CD4-positive, CD25-positive, alpha-beta regulatory T cell (primary cell): ENCODE results near the gene SRBD1. TPM values are rescaled to one million over a fixed set of nuclear protein-coding genes. Genes with fewer than 3 reads are reported as not detected.

Experiments used
- ATAC-seq, 2 donors: fragments of 150-1000 bp; cut with Tn5 transposase; one replicate each; pipeline ENCODE4 v1.10.0; 2021; ENCODE audit warnings: low read depth in 2 of 2, moderate number of reproducible peaks in 2 of 2, moderate library complexity in 1 of 2
- DNase-seq, 3 donors: peaks; one replicate each; pipeline versions ENCODE4 v3.0.0 to v3.0.0-alpha.2; 2012 to 2022; ENCODE audit warnings: mixed read lengths in 1 of 3
- H3K27ac ChIP-seq: one replicate; pipeline ENCODE4 v1.7.0; 2013; ENCODE audit warnings: mild to moderate bottlenecking, low read length; ENCODE audit not compliant: insufficient read depth, poor library complexity, severe bottlenecking
- H3K27me3 ChIP-seq: one replicate; pipeline ENCODE4 v1.7.0; 2013; ENCODE audit warnings: low read length; ENCODE audit not compliant: control insufficient read depth, insufficient read depth
- H3K36me3 ChIP-seq: one replicate; pipeline ENCODE4 v1.7.0; 2013; ENCODE audit warnings: mild to moderate bottlenecking, low read length, moderate library complexity; ENCODE audit not compliant: control insufficient read depth, insufficient read depth
- H3K4me1 ChIP-seq: 2 replicates; pipeline ENCODE4 v1.7.0; 2013; ENCODE audit warnings: mild to moderate bottlenecking, low read length; ENCODE audit not compliant: insufficient read depth, control insufficient read depth, poor library complexity, severe bottlenecking
- H3K4me3 ChIP-seq: one replicate; pipeline ENCODE4 v1.7.0; 2013; ENCODE audit warnings: low read depth, mild to moderate bottlenecking, low read length, moderate library complexity
- H3K9me3 ChIP-seq, 2 experiments: 1 replicate in 1 of 2; 2 replicates in 1 of 2; pipeline ENCODE4 v1.7.0; 2013; ENCODE audit warnings: low read length in 2 of 2, mild to moderate bottlenecking in 1 of 2, moderate library complexity in 1 of 2; ENCODE audit not compliant: control insufficient read depth in 2 of 2
- H3K27ac Mint-ChIP-seq, 3 donors: one replicate each; pipeline ENCODE4 v1.8.0; 2020 to 2022; ENCODE audit warnings: mild to moderate bottlenecking in 3 of 3, mixed read lengths in 3 of 3, moderate library complexity in 2 of 3
- H3K27me3 Mint-ChIP-seq: one replicate; pipeline ENCODE4 v1.8.0; 2022; ENCODE audit warnings: mild to moderate bottlenecking, mixed read lengths
- H3K36me3 Mint-ChIP-seq: one replicate; pipeline ENCODE4 v1.8.0; 2020; ENCODE audit warnings: mixed read lengths
- H3K4me1 Mint-ChIP-seq, 4 donors: one replicate each; pipeline ENCODE4 v1.8.0; 2020 to 2022; ENCODE audit warnings: mixed read lengths in 4 of 4, mild to moderate bottlenecking in 1 of 4
- H3K4me3 Mint-ChIP-seq, 4 donors: one replicate each; pipeline ENCODE4 v1.8.0; 2020 to 2022; ENCODE audit warnings: mild to moderate bottlenecking in 4 of 4, mixed read lengths in 4 of 4, moderate library complexity in 3 of 4
- H3K9me3 Mint-ChIP-seq, 7 donors: one replicate each; pipeline ENCODE4 v1.8.0; 2020 to 2022; ENCODE audit warnings: mixed read lengths in 7 of 7, mild to moderate bottlenecking in 3 of 7, moderate library complexity in 2 of 7
- polyA plus RNA-seq, 4 donors: library from polyadenylated mRNA; unstranded; fragments of 300-500 nt; fragmentation: Illumina TruSeq; gene quantifications; one replicate each; pipeline ENCODE4 v1.2.3, GENCODE V29; 2021
- total RNA-seq: library from RNA; stranded (reverse); gene quantifications from one replicate; pipeline ENCODE4 v1.2.3, GENCODE V29; 2022

SRBD1 gene
- total and polyA plus RNA-seq, 5 donors from 2014 or later, result 7.4 to 18.2 (median 9.4) TPM

- Histone ChIP-seq H3K4me3 (no peak overlapping the region), H3K4me1 (no peaks in the 10 kb centered on the region), H3K27ac (no peak overlapping the region), H3K27me3 (no peaks in the 10 kb centered on the region), H3K9me3 (no peaks in the 10 kb centered on the region), H3K36me3 (peaks cover 2% of the 10 kb centered on the region)
- H3K36me3 Mint-ChIP-seq, result peaks cover 49% of the 10 kb centered on the region
- no peaks in the 10 kb centered on the region for H3K27me3 Mint-ChIP-seq
- no peak overlapping the region for H3K27ac Mint-ChIP-seq
- no peak overlapping the region for H3K4me3 Mint-ChIP-seq
- ATAC-seq (no peak), DNase-seq (no peak)
- peaks cover 0 to 6% (median 0%) of the 10 kb centered on the region in 4 donors for H3K4me1 Mint-ChIP-seq
- peaks cover 0 to 2% (median 0%) of the 10 kb centered on the region in 7 donors for H3K9me3 Mint-ChIP-seq
Observed at GRCh38 chr2:45477546-45477945, 133.5 kb downstream of the SRBD1 start.

DNA sequence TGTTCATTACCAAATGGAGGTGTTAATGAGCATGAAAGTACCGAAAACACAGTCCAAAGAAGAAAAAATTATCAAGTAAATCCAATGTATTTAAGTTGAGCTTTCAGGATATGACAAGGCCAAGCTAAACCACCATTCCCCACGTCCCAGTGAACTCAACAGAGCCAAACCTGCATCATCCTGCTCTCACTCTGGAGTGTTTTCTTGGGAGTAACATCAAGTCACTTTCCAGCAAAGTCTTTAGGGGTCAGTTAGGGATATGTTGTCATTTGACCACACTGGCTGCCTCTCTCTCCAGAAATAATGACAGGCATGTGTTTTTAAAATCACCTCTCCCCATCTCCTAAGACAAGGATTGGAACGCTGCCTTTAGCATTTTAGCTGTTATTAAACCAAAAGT lies 140.5 kb downstream of the SRBD1 start:
- Mint-ChIP-seq H3K4me3 (no peak overlapping the region), H3K36me3 (peaks cover 16% of the 10 kb centered on the region), H3K27me3 (no peaks in the 10 kb centered on the region), H3K9me3 (no peaks in the 10 kb centered on the region), H3K4me1 (peaks cover 0 to 4% (median 0%) of the 10 kb centered on the region in 4 donors), H3K27ac (no peak overlapping the region)
- no peak overlapping the region for H3K4me3 ChIP-seq
- H3K27ac ChIP-seq, result no peak overlapping the region
- H3K27me3 ChIP-seq, result no peaks in the 10 kb centered on the region
- DNase-seq, result no peak
- no peaks in the 10 kb centered on the region for H3K9me3 ChIP-seq
- ATAC-seq, result no peak
- no peaks in the 10 kb centered on the region for H3K4me1 ChIP-seq
- H3K36me3 ChIP-seq, result peaks cover 2% of the 10 kb centered on the region

DNA sequence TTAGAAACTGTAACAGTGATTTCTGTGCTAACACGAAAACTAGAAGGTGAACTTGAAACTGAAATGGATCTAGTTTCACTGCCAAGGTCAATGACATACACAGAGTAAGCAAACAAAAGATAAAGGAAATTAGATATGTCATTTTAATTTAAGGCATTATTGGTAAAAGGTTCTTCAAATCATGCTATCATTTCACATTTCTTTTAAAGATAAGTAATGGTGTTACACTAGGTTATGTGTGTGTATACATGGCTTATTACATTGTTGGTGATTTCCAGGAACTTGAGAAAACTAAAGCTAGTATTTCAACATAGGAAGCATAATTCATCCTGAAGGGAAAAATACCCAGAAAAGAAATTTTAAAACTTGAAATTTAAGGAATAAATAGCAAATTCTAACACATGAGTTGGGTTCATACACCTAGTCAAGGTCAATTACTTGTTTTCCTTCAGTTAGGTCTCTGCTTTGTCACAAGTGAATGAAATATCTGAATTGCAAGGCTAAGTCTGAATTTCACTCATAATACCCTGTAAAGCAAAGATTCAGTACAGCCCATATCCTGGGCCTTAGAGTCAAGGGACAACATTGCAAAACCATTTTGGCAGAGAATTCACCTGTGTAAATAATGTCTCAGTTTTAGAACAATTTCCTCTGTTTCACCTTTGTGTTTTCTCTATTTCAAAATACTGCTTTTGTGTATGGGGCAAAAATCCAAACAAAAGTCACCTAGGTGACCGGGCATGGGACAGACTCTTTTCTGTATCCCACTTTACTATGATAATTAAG lies 141.6 kb downstream of the SRBD1 start:
- no peaks in the 10 kb centered on the region for H3K27me3 Mint-ChIP-seq
- H3K9me3 Mint-ChIP-seq, result no peaks in the 10 kb centered on the region
- Histone ChIP-seq H3K9me3 (no peaks in the 10 kb centered on the region), H3K36me3 (peaks cover 2% of the 10 kb centered on the region), H3K27me3 (no peaks in the 10 kb centered on the region), H3K27ac (no peak overlapping the region), H3K4me3 (no peak overlapping the region), H3K4me1 (no peaks in the 10 kb centered on the region)
- peaks cover 9% of the 10 kb centered on the region for H3K36me3 Mint-ChIP-seq
- ATAC-seq (no peak), DNase-seq (no peak)
- no peak overlapping the region for H3K4me3 Mint-ChIP-seq
- H3K27ac Mint-ChIP-seq, result no peak overlapping the region
- peaks cover 0 to 2% (median 0%) of the 10 kb centered on the region in 4 donors for H3K4me1 Mint-ChIP-seq

- DNase-seq, result no peak
- Mint-ChIP-seq H3K9me3 (no peaks in the 10 kb centered on the region), H3K27me3 (no peaks in the 10 kb centered on the region), H3K27ac (no peak overlapping the region), H3K4me3 (no peak overlapping the region), H3K36me3 (peaks cover 7% of the 10 kb centered on the region), H3K4me1 (peaks cover 0 to 2% (median 0%) of the 10 kb centered on the region in 4 donors)
- H3K27me3 ChIP-seq, result no peaks in the 10 kb centered on the region
- ATAC-seq, result no peak
- no peak overlapping the region for H3K27ac ChIP-seq
- no peak overlapping the region for H3K4me3 ChIP-seq
- H3K4me1 ChIP-seq, result no peaks in the 10 kb centered on the region
- no peaks in the 10 kb centered on the region for H3K36me3 ChIP-seq
- H3K9me3 ChIP-seq, result no peaks in the 10 kb centered on the region
Observed at GRCh38 chr2:45468279-45468678, 142.8 kb downstream of the SRBD1 start.

DNA sequence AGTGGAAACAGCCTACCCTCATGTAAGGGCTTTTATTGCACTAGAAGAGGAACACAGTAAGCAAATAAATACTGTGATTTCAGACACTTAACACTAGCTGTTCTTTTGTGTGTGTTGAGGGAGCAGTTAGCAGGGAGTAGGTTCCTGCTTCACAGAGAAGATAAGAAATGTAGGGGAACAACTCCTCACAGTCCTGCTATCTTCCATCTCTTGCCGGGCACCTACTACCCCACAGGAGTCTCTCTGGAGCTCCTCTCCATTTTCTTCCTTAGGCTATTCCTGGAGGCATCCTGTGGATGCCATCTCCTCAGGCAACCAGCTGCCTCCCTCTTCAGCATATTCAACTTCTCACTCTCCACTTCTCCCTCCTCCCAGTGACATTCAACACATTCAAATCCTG lies 145.0 kb downstream of the SRBD1 start:
- H3K9me3 Mint-ChIP-seq, result no peaks in the 10 kb centered on the region

GRCh38 chr2:45460825-45461224 lies 150.2 kb downstream of the SRBD1 start:
- H3K9me3 Mint-ChIP-seq, result no peaks in the 10 kb centered on the region
- no peaks in the 10 kb centered on the region for H3K4me1 ChIP-seq
- DNase-seq (no peak), ATAC-seq (no peak)
- H3K4me1 Mint-ChIP-seq, result peaks cover 0 to 10% (median 2%) of the 10 kb centered on the region in 4 donors
- H3K27me3 Mint-ChIP-seq, result no peaks in the 10 kb centered on the region
- no peaks in the 10 kb centered on the region for H3K27me3 ChIP-seq
- no peaks in the 10 kb centered on the region for H3K9me3 ChIP-seq
- H3K27ac Mint-ChIP-seq, result no peak overlapping the region
- no peak overlapping the region for H3K27ac ChIP-seq
- H3K4me3 ChIP-seq, result no peak overlapping the region
- peaks cover 27% of the 10 kb centered on the region for H3K36me3 Mint-ChIP-seq
- H3K36me3 ChIP-seq, result peaks cover 4% of the 10 kb centered on the region
- no peak overlapping the region for H3K4me3 Mint-ChIP-seq

More for the DNA sequence above, 145.0 kb downstream of the SRBD1 start:
- Mint-ChIP-seq H3K4me1 (peaks cover 0 to 8% (median 2%) of the 10 kb centered on the region in 4 donors), H3K27me3 (no peaks in the 10 kb centered on the region), H3K4me3 (no peak overlapping the region), H3K27ac (peak overlapping the region in 1 of 3 donors; percentile 45), H3K36me3 (peaks cover 18% of the 10 kb centered on the region)
- ATAC-seq (no peak), DNase-seq (no peak)
- H3K4me3 ChIP-seq, result no peak overlapping the region
- H3K27ac ChIP-seq, result no peak overlapping the region
- H3K27me3 ChIP-seq, result no peaks in the 10 kb centered on the region
- H3K9me3 ChIP-seq, result no peaks in the 10 kb centered on the region
- no peaks in the 10 kb centered on the region for H3K4me1 ChIP-seq
- peaks cover 2% of the 10 kb centered on the region for H3K36me3 ChIP-seq

DNA sequence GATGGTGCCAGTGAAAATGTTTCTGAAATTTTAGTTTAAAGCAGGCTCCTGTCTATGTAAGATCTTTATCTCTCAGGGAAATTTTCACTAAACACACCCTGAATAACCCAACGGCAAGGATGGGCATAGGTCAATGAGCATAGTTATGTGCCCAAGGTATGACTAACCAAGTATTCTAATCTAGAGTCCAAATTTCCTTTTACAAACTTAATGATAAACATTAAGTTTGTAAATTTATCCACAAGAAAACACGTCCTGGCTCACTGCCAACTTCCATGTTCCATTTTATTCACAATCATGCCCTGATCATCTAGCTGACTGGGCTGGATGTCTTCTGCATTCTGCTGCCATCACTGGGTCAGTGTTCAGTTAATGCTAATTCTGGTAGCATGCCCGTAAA lies 151.2 kb downstream of the SRBD1 start:
- Histone ChIP-seq H3K36me3 (peaks cover 4% of the 10 kb centered on the region), H3K27ac (no peak overlapping the region), H3K4me1 (no peaks in the 10 kb centered on the region), H3K9me3 (no peaks in the 10 kb centered on the region), H3K4me3 (no peak overlapping the region), H3K27me3 (no peaks in the 10 kb centered on the region)
- Mint-ChIP-seq H3K36me3 (peaks cover 27% of the 10 kb centered on the region), H3K9me3 (no peaks in the 10 kb centered on the region), H3K27ac (no peak overlapping the region), H3K4me3 (no peak overlapping the region), H3K4me1 (peaks cover 0 to 10% (median under 1%) of the 10 kb centered on the region in 4 donors), H3K27me3 (no peaks in the 10 kb centered on the region)
- no peak for ATAC-seq
- DNase-seq, result no peak
